GM18505 (cell line): Measurements from ENCODE around the gene CATSPERD.
A peak's percentile ranks its signal among the peaks of the same experiment; 100 is the strongest.

Source experiments
- ATAC-seq: cut with Tn5 transposase; IDR thresholded peaks from one replicate; pipeline ENCODE4 v1.9.1; 2021; ENCODE audit not compliant: unreplicated experiment
- POLR2A ChIP-seq: IDR thresholded peaks from 4 replicates; pipeline ENCODE4 v1.6.1; 2011; ENCODE audit warnings: borderline replicate concordance; ENCODE audit not compliant: insufficient read depth, insufficient read length; ENCODE audit errors: extremely low read depth

Gene CATSPERD

DNA sequence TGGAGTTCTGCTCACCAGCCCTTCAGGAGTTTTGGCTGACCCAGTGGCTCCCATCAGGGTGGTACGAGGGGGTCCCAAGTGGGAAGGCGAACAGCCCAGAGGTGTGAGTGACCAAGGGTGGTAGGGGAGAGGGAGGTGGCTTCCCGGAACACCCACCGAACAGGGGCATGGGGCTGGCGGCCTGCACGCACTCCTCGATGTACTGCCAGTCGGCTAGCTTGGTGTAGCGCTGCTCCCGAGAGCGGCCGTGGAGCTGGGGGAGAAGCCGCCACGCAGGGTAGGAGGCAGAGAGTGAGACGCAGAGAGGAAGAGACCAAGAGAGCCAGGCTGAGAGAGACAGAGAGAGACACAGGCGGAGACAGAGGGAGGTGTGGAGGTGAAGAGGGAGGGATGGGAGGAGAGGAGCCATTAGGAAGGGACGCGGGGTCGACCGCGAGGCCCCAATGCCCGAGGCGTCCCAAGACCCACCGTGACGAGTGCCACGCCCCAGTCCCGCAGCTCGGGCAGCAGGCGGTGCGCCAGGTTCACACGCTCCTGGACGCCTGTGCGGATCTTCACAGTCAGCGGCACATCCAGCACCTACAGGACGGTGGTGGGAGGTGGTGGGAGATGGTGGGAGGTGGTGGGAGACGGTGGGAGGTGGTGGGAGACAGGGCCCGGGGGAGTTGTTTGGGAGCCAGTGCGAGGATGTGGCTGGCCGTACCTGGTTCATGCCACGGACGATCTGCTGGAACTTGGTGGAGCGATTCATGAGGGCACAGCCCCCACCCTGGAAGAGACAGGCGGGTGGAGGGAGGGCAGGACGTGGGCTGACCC, 66.4 kb downstream of the CATSPERD start:
- ATAC-seq: no peak
- no peak for TF ChIP-seq POLR2A

- no peak for TF ChIP-seq POLR2A
- no peak for ATAC-seq
Observed at GRCh38 chr19:5787409-5788182, 67.2 kb downstream of the CATSPERD start.

GRCh38 chr19:5788422-5788821, 68.0 kb downstream of the CATSPERD start:
- ATAC-seq: no peak

DNA sequence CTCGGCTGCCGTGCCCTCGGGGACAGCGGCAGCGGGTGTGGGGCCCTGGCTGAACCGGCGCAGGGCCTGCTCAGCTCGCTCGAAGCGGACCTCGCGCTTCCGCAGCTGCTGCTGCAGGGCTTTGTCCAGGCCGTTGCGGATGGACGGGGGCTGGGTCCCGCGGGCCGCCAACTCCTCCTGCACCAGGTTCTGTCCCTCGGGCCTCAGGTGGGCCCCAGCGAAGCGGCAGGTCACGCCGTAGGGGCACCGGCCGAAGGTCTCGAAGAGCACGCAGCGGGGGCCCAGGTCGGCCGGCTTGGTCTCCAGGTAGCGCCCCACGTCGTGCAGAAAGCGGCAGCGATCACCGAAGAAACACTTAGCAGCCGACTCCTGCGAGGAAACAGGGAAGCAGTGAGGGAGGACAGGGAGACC, 68.9 kb downstream of the CATSPERD start:
- no peak for TF ChIP-seq POLR2A
- no peak for ATAC-seq

More at GRCh38 chr19:5788422-5788821, 68.0 kb downstream of the CATSPERD start:
- TF ChIP-seq POLR2A: no peak

DNA sequence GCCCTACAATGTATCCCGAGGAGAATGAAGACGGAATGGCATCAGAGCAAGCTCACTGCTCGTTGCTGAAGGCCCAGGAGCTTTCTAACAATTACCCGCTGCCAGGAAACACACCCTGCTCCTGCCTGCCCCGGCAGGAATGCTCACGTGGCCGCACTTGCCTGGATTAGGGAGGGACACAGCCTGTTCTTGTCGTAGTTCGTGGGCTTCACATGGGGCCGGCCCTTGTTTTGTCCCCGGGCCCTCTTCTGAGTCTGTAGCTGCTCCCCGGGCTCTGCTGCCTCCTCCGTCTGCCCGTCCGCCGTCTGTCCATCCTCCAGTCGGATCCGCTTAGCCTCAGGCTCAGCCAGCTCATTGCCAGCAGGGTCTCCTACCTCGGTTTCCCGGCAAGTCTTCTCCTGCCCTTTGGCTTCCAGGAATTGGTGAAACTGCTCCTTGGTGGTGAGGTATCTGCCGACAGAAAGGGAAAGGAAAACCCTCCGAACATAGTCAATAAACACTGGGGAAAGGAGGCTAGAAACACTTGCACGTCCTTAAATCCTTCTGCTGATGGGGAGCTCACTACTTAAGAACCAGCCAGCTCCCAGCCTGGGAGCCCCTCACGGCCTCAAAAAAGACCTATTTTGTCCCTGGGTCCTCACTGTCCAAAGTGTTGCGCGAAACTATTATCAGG, 69.6 kb downstream of the CATSPERD start:
- no peak for TF ChIP-seq POLR2A
- no peak for ATAC-seq

GRCh38 chr19:5790559-5791520, 70.4 kb downstream of the CATSPERD start, which contains the start of gene DUS3L:
TSS of gene DUS3L (minus strand) at chr19:5791163. CDS start at chr19:5791141, 22 bp downstream.
- TF ChIP-seq POLR2A: peak; percentile 72
- ATAC-seq: peak; percentile 90

DNA sequence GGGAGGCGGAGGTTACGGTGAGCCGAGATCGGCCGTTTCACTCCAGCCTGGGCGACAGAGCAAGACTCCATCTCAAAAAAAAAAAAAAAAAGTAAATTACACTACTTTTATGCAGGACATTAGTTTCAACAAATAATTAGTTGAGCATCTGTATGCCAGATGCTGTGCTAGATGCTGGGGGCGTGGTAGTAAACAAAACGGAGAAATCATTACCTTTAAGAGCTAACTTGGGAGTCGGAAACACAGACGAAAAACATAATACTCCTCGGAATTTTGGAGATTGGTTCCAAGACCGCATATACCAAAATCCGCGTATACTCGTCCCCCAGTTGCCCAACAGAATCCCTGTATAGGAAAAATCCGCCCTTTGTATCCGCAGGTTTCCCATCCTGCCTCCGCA, 71.8 kb downstream of the CATSPERD start:
- no peak for ATAC-seq
- no peak for TF ChIP-seq POLR2A

- no peak for TF ChIP-seq POLR2A
- ATAC-seq: no peak
Observed at GRCh38 chr19:5793188-5793587, 72.8 kb downstream of the CATSPERD start.

- no peak for TF ChIP-seq POLR2A
- ATAC-seq: no peak
Observed at GRCh38 chr19:5795382-5795919, 75.0 kb downstream of the CATSPERD start.

DNA sequence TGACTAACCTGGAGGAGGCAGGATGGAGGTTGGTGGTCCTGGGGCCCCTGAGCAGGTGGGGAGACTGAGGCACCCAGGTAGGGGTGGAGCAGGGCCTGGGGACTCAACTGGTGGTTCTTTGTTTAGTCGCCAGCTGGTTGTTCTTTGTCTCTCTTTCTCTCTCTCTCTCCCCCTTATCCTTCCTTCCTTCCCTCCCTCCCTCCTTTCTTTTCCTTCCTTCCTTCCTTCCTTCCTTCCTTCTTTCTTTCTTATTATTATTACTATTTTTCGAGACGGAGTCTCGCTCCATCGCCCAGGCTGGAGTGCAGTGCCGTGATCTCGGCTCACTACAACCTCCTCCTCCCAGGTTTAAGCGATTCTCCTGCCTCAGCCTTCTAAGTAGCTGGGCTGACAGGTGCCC, 77.8 kb downstream of the CATSPERD start:
- ATAC-seq: no peak
- TF ChIP-seq POLR2A: no peak

GRCh38 chr19:5799247-5800241, 79.1 kb downstream of the CATSPERD start:
- no peak for TF ChIP-seq POLR2A
- ATAC-seq: no peak
